Muscle layer of duodenum (tissue), 2 donors: Measurements from ENCODE around the gene ADAMTS19.
"Not testable (repeated sequence)": the region's sequence is repeated elsewhere in the genome, so short reads cannot be mapped to it uniquely, and the experiment has no call there.

Experiments
- H3K27ac ChIP-seq: one replicate; pipeline ENCODE4 v1.7.0; 2013; ENCODE audit warnings: mild to moderate bottlenecking, low read length
- H3K27me3 ChIP-seq: one replicate; pipeline ENCODE4 v1.7.0; 2013; ENCODE audit warnings: low read depth, mild to moderate bottlenecking, control low read depth, low read length
- H3K36me3 ChIP-seq, 2 donors: one replicate each; pipeline ENCODE4 v1.7.0; 2013; ENCODE audit warnings: low read length in 2 of 2, control low read depth in 1 of 2, mild to moderate bottlenecking in 1 of 2; ENCODE audit not compliant: insufficient read depth in 2 of 2, control insufficient read depth in 1 of 2
- H3K4me1 ChIP-seq, 2 donors: one replicate each; pipeline ENCODE4 v1.7.0; 2013; ENCODE audit warnings: low read length in 2 of 2, mild to moderate bottlenecking in 2 of 2, control low read depth in 1 of 2, moderate library complexity in 1 of 2; ENCODE audit not compliant: insufficient read depth in 2 of 2, control insufficient read depth in 1 of 2
- H3K4me3 ChIP-seq, 2 donors: one replicate each; pipeline ENCODE4 v1.7.0; 2013; ENCODE audit warnings: low read length in 2 of 2, low read depth in 1 of 2, mild to moderate bottlenecking in 1 of 2
- H3K9me3 ChIP-seq, 2 donors: one replicate each; pipeline ENCODE4 v1.7.0; 2013; ENCODE audit warnings: low read length in 2 of 2, control low read depth in 1 of 2, mild to moderate bottlenecking in 1 of 2; ENCODE audit not compliant: control insufficient read depth in 1 of 2
- donor health status: healthy.

Gene ADAMTS19

DNA sequence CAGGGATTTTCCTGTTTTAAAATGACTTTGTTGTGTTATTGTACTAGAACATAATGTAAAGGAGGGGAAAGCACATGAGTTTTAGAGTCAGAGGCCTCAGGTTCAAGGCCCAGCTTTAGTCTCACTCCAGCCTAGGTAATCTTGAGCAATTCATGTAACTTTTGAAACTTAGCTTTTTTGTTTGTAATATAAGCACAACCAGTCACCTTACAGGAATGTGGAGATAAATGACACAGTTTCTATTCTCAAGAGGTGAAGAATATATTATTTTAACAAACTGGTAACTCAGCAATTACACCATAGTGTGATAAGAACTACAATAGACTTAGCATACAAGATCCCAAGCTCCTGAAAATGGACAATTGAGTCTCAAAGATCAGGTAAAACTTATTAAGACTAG, 51.2 kb downstream of the ADAMTS19 start:
- Histone ChIP-seq H3K27me3 (no peaks in the 10 kb centered on the region), H3K4me3 (no peak overlapping the region), H3K4me1 (no peaks in the 10 kb centered on the region), H3K36me3 (no peaks in the 10 kb centered on the region), H3K27ac (no peak overlapping the region), H3K9me3 (peaks cover 0 to 2% of the 10 kb centered on the region in 2 donors)

DNA sequence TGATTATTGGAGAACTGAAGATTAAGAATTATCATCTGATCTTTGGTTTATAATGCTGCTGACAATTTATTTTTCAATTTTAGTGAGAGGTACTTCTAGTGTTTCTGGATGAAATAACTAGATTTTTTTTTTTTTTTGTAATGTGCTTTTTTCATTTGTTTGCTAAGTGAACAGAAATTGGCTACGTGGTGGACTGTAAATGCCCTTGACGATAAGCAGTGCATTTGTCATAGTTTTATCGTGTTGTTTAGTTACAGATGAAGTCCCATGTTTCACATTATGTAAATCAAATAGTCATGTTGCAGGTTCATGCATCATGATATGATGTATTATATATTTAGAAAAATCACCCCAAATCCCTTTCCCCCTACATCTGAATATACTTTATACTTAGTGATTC, 81.0 kb downstream of the ADAMTS19 start:
- H3K4me1 ChIP-seq = no peaks in the 10 kb centered on the region
- no peak overlapping the region for H3K4me3 ChIP-seq
- no peaks in the 10 kb centered on the region for H3K36me3 ChIP-seq
- no peaks in the 10 kb centered on the region for H3K27me3 ChIP-seq
- no peak overlapping the region for H3K27ac ChIP-seq
- no peaks in the 10 kb centered on the region for H3K9me3 ChIP-seq

DNA sequence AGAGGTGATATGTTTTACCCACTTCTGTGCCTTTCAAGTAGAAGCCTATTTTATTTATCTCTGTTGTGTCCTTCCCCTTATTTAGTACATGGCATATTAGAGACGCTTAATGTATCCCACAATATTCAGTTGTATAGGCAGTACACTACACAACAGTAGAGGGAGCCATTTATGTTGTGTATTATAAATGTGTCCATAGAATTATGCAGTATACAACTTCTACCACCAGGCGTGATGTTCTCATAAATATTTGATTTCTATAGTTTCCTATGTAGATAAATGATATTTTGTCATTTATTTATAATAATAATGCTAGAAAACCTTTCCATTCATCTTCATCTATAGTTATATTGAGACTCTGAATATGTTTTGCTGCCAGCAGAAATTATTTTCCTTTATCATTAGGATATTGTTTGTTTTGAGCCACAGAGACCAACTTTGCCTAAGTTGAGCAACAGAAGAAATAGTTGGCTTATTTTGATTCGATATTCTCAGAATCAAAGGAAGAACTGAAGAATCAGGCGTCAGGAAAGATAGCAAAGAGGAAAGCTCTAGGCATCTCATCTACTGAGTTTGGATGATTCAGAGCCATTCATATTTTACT, 81.7 kb downstream of the ADAMTS19 start:
- Histone ChIP-seq H3K36me3 (no peaks in the 10 kb centered on the region), H3K27me3 (no peaks in the 10 kb centered on the region), H3K4me3 (no peak overlapping the region), H3K27ac (no peak overlapping the region), H3K9me3 (no peaks in the 10 kb centered on the region), H3K4me1 (no peaks in the 10 kb centered on the region)

DNA sequence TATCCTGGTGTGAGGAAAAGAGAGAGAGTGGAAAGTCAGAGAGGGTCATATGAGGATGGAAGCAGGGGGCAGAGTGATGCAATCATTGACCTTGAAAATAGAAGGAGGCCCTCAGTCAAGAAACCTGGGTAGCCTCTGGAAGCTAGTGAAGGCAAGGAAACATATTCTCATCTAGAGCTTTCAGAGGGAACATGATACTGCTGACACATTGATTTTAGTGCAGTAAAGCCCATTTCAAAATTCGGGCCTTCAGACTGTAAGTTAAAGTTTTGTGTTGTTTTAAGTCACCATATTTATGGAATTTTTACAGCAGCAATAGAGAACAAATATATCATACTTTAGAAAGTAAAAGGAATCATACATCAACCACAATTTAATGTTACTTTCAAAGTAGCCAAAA, 87.0 kb downstream of the ADAMTS19 start:
- Histone ChIP-seq H3K27ac (no peak overlapping the region), H3K36me3 (no peaks in the 10 kb centered on the region), H3K27me3 (no peaks in the 10 kb centered on the region), H3K9me3 (no peaks in the 10 kb centered on the region), H3K4me3 (no peak overlapping the region), H3K4me1 (no peaks in the 10 kb centered on the region)

DNA sequence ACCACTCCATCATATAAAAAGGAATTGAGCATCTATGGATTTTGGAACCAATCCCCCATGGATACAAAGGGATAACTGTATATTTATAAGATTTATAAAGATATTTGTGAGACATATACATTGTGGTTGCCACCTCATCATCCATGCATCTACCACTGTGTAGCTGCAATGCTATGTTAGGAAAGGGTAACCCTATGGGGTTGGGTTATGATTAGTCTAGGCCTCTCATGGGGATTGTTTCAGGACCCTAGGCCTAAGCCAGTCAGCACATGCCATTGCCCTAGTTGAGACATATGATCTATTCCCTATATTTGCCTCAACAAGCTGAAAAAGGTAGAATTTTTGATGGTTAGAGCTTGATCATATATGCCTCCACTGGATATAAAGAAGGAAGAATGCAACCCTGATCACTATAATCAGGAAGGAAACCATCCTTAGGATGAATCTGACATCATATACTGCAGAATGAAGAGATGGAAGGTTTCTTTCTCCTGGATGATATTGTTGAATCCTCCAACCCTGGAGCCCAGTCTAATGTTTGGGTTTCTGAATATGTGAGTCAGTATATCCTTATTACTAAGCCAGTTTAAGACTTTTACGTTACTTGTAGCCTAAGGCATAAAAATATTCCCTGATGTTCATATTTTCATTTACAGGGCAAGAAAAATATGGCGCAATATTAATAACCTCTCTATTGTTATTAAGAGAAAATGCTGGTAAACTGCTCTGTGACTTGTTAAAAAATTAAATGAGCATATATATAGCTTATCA, 94.2 kb downstream of the ADAMTS19 start:
- Histone ChIP-seq H3K36me3 (no peaks in the 10 kb centered on the region), H3K4me3 (no peak overlapping the region), H3K27ac (no peak overlapping the region), H3K9me3 (no peaks in the 10 kb centered on the region), H3K27me3 (no peaks in the 10 kb centered on the region), H3K4me1 (no peaks in the 10 kb centered on the region)

DNA sequence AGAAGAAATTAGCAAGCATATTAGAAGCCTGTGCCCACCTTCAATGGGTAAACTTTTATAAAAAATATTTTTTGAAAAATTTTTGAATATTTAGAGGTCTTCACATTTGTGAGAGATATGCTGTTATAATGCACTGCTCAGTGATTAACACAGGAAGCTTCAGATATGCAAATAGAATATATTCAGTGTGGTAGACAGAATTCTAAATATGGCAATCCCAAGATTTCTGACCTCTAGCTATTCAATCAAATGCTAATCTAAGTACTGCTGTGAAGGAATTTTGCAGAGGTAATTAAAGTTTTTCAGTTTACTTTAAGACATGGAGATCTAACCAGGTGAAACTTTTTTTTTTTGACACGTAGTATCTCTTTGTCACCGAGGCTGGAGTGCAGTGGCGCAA, 103.5 kb downstream of the ADAMTS19 start:
- Histone ChIP-seq H3K4me3 (no peak overlapping the region), H3K4me1 (no peaks in the 10 kb centered on the region), H3K27ac (no peak overlapping the region), H3K9me3 (no peaks in the 10 kb centered on the region), H3K27me3 (no peaks in the 10 kb centered on the region), H3K36me3 (no peaks in the 10 kb centered on the region)

DNA sequence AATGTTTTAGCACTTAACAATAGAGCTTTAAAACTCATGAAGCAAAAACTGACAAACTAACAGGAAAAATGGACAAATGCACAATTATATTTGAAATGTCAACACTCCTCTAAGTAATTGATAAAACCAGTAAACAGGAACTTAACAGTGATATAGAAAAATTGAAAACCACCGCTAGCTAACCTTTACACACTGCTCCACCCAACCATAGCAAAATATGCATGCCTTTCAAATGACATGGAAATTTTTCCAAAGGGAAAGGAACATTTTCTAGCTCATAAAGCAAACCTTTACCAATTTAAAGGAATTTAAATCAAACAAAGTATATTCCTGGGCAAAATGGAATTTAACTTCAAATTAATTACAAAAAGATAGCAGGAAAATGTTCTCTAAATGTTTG, 109.2 kb downstream of the ADAMTS19 start:
- H3K27ac ChIP-seq = no peak overlapping the region
- H3K27me3 ChIP-seq = no peaks in the 10 kb centered on the region
- H3K4me3 ChIP-seq = no peak overlapping the region
- no peaks in the 10 kb centered on the region for H3K9me3 ChIP-seq
- no peaks in the 10 kb centered on the region for H3K36me3 ChIP-seq
- H3K4me1 ChIP-seq = no peaks in the 10 kb centered on the region

DNA sequence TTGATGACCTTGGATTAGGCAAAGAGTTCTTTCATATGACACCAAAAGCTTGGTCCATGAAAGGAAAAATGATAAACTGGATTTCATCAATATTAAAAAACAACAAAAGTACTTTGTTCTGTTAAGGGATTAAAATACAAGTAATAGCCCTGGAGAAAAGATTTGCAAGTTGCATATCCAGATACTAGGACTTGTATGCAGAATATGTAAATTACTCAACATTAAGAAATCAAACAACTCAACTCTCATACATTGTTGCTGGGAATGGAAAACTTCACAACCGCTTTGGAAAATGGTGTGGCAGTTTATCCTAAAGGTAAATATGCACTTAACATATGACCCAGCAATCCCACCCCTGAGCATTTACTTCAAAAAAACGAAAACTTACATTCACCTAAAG, 112.0 kb downstream of the ADAMTS19 start:
- Histone ChIP-seq H3K27ac (no peak overlapping the region), H3K27me3 (no peaks in the 10 kb centered on the region), H3K4me1 (no peaks in the 10 kb centered on the region), H3K9me3 (no peaks in the 10 kb centered on the region), H3K4me3 (no peak overlapping the region), H3K36me3 (no peaks in the 10 kb centered on the region)

DNA sequence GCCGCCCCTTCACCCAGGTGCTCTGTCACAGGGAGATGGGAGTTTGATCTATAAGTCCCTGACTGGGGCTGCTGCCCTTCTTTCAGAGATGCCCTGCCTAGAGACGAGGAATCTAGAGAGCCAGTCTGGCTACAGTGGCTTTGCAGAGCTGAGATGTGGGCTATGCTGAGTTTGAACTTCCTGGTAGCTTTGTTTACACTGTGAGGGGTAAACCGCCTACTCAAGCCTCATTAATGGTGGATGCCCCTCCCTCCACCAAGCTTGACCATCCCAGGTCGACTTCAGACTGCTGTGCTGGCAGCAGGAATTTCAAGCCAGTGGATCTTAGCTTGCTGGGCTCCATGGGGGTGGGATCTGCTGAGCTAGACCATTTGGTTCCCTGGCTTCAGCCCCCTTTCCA, 124.4 kb downstream of the ADAMTS19 start:
- H3K27me3 ChIP-seq, H3K4me1 ChIP-seq, H3K36me3 ChIP-seq, H3K4me3 ChIP-seq, H3K27ac ChIP-seq, H3K9me3 ChIP-seq: not testable (repeated sequence)

DNA sequence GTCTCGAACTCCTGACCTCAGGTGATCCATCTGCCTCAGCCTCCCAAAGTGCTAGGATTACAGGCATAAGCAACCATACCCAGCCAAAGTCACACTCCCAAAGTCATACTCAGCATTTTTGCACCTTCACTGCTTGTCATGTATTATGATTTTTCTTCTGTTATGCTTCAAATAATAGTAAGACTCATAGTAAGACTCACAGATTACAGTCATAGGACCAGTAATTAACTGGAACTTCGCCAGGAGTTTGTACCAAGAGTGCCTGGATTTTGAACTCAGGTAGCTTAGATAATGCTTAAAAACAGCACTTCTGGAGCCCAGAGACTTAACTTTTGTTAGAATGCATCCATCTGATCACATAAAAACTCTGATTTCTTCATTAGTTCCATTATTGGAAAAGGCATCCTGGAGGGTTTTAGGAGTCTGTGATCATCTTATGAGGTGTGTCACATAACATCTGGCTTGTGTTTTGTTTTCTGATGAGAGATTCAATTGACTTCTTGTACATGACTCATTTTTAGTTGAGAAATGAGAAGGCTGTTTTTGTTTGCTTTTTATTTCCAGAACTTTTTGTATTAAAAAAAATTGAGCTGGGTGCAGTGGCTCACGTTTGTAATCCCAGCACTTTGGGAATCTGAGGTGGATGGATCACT, 131.5 kb downstream of the ADAMTS19 start:
- Histone ChIP-seq H3K27ac (no peak overlapping the region), H3K9me3 (no peaks in the 10 kb centered on the region), H3K4me1 (no peaks in the 10 kb centered on the region), H3K27me3 (no peaks in the 10 kb centered on the region), H3K4me3 (no peak overlapping the region), H3K36me3 (no peaks in the 10 kb centered on the region)

DNA sequence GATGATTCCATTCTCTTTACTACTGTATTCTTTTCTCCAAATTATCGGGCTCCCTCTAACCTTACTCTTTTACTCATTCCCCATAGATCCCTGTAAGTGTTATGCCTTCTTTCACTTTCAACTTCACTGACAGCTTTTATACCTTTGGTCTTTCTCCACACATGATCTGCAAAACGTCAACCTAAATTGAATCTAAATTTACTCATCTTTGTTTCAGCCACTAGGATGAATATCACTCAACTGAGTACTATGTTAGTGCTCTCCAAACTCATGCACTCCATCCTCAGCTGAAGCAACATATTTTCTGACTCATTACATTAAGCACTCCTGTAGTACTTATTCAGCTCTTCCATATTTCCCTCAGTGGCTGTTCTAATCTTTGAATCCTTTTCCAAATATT, 133.4 kb downstream of the ADAMTS19 start:
- Histone ChIP-seq H3K9me3 (no peaks in the 10 kb centered on the region), H3K4me1 (no peaks in the 10 kb centered on the region), H3K36me3 (no peaks in the 10 kb centered on the region), H3K27me3 (no peaks in the 10 kb centered on the region), H3K27ac (no peak overlapping the region), H3K4me3 (no peak overlapping the region)
